ENCODE measurements around the gene TMED5. TPM values are rescaled to one million over a fixed set of nuclear protein-coding genes. Genes with fewer than 3 reads are reported as not detected.
A peak's percentile ranks its signal among the peaks of the same experiment; 100 is the strongest.

The TMED5 gene
- total RNA-seq, 2 experiments from 2014 or later = 42.3 to 43.2 TPM

DNA sequence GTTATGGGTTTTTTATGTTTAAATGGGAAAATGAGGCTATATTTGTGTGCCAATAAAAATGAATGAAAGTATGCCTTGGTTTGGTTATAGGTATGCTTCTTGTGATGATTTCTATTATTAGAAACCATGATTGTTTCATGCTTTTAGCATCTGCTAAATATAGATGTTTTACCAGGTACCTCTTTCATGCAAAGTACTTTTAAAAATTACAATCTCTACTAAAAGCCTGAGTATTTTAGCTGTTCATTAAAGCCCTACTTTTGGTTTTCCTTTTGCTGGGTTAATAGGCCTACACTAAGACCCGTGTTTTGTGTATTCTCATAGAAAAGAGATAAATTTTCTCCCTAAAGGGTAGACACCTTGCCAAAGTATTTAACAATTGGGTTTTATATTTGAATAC, 69.1 kb downstream of the TMED5 start:
- no peak overlapping the region for H3K4me3 ChIP-seq (ENCODE audit: low read length)
- ChIA-PET CTCF (no interaction called here), POLR2A (no interaction called here)
- peaks cover 38% of the 10 kb centered on the region for H3K36me3 ChIP-seq (ENCODE audit: insufficient read depth, low read length)
- peaks cover 88% of the 10 kb centered on the region for H3K36me3 Mint-ChIP-seq (ENCODE audit: low read depth)
- no peak for DNase-seq
- no peaks in the 10 kb centered on the region for H3K4me1 ChIP-seq (ENCODE audit: insufficient read depth, low read length)
- H3K9me3 ChIP-seq (ENCODE audit: control insufficient read depth in 1 of 2, insufficient read depth in 1 of 2, low read length in 2 of 2) = peaks cover 10 to 15% of the 10 kb centered on the region in 2 experiments
- intact Hi-C loops (cut with DNase I, micrococcal nuclease) = no loop called here
- no peak overlapping the region for H3K27ac ChIP-seq (ENCODE audit: low read depth in 1 of 2, low read length in 2 of 2)
- no peak for ATAC-seq (ENCODE audit: poor library complexity)
- H3K27me3 Mint-ChIP-seq = no peaks in the 10 kb centered on the region
- no peaks in the 10 kb centered on the region for H3K9me3 Mint-ChIP-seq
- peaks cover 43% of the 10 kb centered on the region for H3K4me1 Mint-ChIP-seq (ENCODE audit: low read depth)
- no peak overlapping the region for H3K4me3 Mint-ChIP-seq
- peak overlapping the region; percentile 49 for H3K27ac Mint-ChIP-seq
- TF ChIP-seq, protein P1, sequence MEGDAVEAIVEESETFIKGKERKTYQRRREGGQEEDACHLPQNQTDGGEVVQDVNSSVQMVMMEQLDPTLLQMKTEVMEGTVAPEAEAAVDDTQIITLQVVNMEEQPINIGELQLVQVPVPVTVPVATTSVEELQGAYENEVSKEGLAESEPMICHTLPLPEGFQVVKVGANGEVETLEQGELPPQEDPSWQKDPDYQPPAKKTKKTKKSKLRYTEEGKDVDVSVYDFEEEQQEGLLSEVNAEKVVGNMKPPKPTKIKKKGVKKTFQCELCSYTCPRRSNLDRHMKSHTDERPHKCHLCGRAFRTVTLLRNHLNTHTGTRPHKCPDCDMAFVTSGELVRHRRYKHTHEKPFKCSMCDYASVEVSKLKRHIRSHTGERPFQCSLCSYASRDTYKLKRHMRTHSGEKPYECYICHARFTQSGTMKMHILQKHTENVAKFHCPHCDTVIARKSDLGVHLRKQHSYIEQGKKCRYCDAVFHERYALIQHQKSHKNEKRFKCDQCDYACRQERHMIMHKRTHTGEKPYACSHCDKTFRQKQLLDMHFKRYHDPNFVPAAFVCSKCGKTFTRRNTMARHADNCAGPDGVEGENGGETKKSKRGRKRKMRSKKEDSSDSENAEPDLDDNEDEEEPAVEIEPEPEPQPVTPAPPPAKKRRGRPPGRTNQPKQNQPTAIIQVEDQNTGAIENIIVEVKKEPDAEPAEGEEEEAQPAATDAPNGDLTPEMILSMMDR (IDR thresholded peaks at IDR 0.05) = no peak
- H3K27me3 ChIP-seq (ENCODE audit: control insufficient read depth in 1 of 2, insufficient read depth in 2 of 2, low read length in 2 of 2) = no peaks in the 10 kb centered on the region

DNA sequence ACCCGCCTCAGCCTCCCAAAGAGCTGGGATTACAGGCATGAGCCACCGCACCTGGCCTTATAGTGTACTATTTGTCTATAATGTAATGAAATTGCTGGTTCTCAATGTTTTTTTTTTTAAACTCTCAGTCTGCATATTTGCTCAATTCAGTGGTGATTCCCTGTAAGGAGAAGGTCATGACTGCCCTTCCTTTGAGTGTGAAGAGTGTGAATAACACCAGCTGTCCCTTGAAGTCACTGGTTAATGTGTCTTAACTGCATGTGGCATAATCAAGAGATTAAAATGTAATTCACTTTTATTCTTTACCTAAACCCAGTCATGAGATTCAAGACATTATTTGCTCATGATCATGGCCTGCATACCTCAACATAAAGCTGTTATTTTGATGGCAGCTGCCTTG, 70.6 kb downstream of the TMED5 start:
- intact Hi-C loops (cut with DNase I, micrococcal nuclease) = no loop called here
- POLR2A ChIA-PET = interaction anchor here (1.2 kb wide), 1 partner anchor 29 kb away, joined by 4 read pairs; no protein-coding TSS in a partner anchor
- no peak overlapping the region for H3K27ac Mint-ChIP-seq

DNA sequence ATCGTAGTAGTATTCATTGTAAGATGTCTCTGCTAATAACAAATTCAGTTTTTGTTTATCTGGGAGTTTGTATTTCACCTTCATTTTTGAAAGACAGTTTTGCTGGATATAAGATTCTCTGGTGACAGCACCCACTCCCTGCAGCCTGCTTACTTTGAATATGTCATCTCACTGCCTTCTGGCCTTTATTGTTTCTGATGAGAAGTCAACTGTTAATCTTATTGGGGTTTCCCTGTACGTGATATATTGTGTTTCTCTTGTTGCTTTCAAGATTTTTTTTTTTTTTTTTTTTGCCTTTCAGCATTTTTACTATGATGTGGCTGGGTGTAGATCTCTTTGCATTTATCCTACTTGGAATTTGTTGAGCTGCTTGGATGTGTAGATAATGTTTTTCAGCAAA, 71.9 kb downstream of the TMED5 start:
- no peak for DNase-seq
- H3K27ac ChIP-seq (ENCODE audit: low read depth in 1 of 2, low read length in 2 of 2) = no peak overlapping the region
- Mint-ChIP-seq H3K27me3 (no peaks in the 10 kb centered on the region), H3K4me3 (no peak overlapping the region), H3K4me1 (ENCODE audit: low read depth) (peaks cover 57% of the 10 kb centered on the region), H3K36me3 (ENCODE audit: low read depth) (peaks cover 88% of the 10 kb centered on the region), H3K9me3 (no peaks in the 10 kb centered on the region), H3K27ac (no peak overlapping the region)
- TF ChIP-seq, protein P1 (IDR thresholded peaks at IDR 0.05) = no peak
- ATAC-seq (ENCODE audit: poor library complexity) = no peak
- POLR2A ChIA-PET = no interaction called here
- no peak overlapping the region for H3K4me3 ChIP-seq (ENCODE audit: low read length)
- peaks cover 31% of the 10 kb centered on the region for H3K36me3 ChIP-seq (ENCODE audit: insufficient read depth, low read length)
- peaks cover 10 to 15% of the 10 kb centered on the region in 2 experiments for H3K9me3 ChIP-seq (ENCODE audit: control insufficient read depth in 1 of 2, insufficient read depth in 1 of 2, low read length in 2 of 2)
- intact Hi-C loops (cut with DNase I, micrococcal nuclease) = no loop called here
- CTCF ChIA-PET = no interaction called here
- no peaks in the 10 kb centered on the region for H3K27me3 ChIP-seq (ENCODE audit: control insufficient read depth in 1 of 2, insufficient read depth in 2 of 2, low read length in 2 of 2)
- H3K4me1 ChIP-seq (ENCODE audit: insufficient read depth, low read length) = no peaks in the 10 kb centered on the region

More for the DNA sequence above, 70.6 kb downstream of the TMED5 start:
- CTCF ChIA-PET = interaction anchor here (0.6 kb wide), 1 partner anchor 1350 kb away, joined by 3 read pairs; no protein-coding TSS in a partner anchor
- Mint-ChIP-seq H3K36me3 (ENCODE audit: low read depth) (peaks cover 92% of the 10 kb centered on the region), H3K4me3 (no peak overlapping the region), H3K27me3 (no peaks in the 10 kb centered on the region), H3K9me3 (no peaks in the 10 kb centered on the region), H3K4me1 (ENCODE audit: low read depth) (peaks cover 52% of the 10 kb centered on the region)
- TF ChIP-seq, protein P1 (IDR thresholded peaks at IDR 0.05) = no peak
- Histone ChIP-seq H3K27ac (ENCODE audit: low read depth in 1 of 2, low read length in 2 of 2) (no peak overlapping the region), H3K36me3 (ENCODE audit: insufficient read depth, low read length) (peaks cover 36% of the 10 kb centered on the region), H3K9me3 (ENCODE audit: control insufficient read depth in 1 of 2, insufficient read depth in 1 of 2, low read length in 2 of 2) (peaks cover 10 to 15% of the 10 kb centered on the region in 2 experiments), H3K4me1 (ENCODE audit: insufficient read depth, low read length) (no peaks in the 10 kb centered on the region), H3K4me3 (ENCODE audit: low read length) (no peak overlapping the region), H3K27me3 (ENCODE audit: control insufficient read depth in 1 of 2, insufficient read depth in 2 of 2, low read length in 2 of 2) (no peaks in the 10 kb centered on the region)
- ATAC-seq (ENCODE audit: poor library complexity) = no peak
- DNase-seq = no peak

All from CD4-positive, alpha-beta T cell (primary cell).